ENCODE results near the gene SUCLG1.

- TF ChIP-seq POLR2A (IDR thresholded peaks at IDR 0.05; ENCODE audit: low read length) = no peak
- TF ChIP-seq GATA1 (IDR thresholded peaks at IDR 0.05; ENCODE audit: low read depth, low read length) = no peak
Measured at GRCh38 chr2:84383271-84383670, 75.8 kb downstream of the SUCLG1 start.

Measured in erythroblast (primary cell).